ENCODE data around the gene FAM13A. TPM values are rescaled to one million over a fixed set of nuclear protein-coding genes. Genes with fewer than 3 reads are reported as not detected.

Gene FAM13A
- total and polyA plus RNA-seq, 2 donors (not counting 3 experiments of a cell fraction or from before 2014, with no cell fraction given) = 3.3 to 10.5 TPM

GRCh38 chr4:88953400-88953799 is 103.6 kb downstream of the FAM13A start:
- Histone ChIP-seq H3K27ac (ENCODE audit: insufficient read depth, low read depth, low read length) (no peak overlapping the region), H2AFZ (ENCODE audit: low read depth, low read length) (no peak overlapping the region), H3K4me2 (ENCODE audit: insufficient read depth, low read length) (no peak overlapping the region), H3K9me3 (replicated peaks; ENCODE audit: control insufficient read depth, insufficient read depth, low read length) (no peaks in the 10 kb centered on the region), H3K9me1 (replicated peaks; ENCODE audit: control insufficient read depth, extremely low read depth, insufficient read depth, low read length) (no peaks in the 10 kb centered on the region), H3K79me2 (ENCODE audit: control insufficient read depth, insufficient read depth, low read length) (no peaks in the 10 kb centered on the region), H3K4me1 (ENCODE audit: control insufficient read depth, extremely low read depth, insufficient read depth, low read length) (no peaks in the 10 kb centered on the region), H3K4me3 (replicated peaks in 1 of 3; ENCODE audit: insufficient read depth in 1 of 3, low read depth in 1 of 3, low read length in 3 of 3) (no peak overlapping the region), H3K27me3 (ENCODE audit: control insufficient read depth in 2 of 2, insufficient read depth in 2 of 2, low read length in 2 of 2) (no peaks in the 10 kb centered on the region), H4K20me1 (replicated peaks; ENCODE audit: control insufficient read depth, extremely low read depth, insufficient read depth, low read length) (no peaks in the 10 kb centered on the region), H3K9ac (replicated peaks; ENCODE audit: extremely low read depth, insufficient read depth, low read length) (no peak overlapping the region), H3K36me3 (ENCODE audit: control insufficient read depth in 2 of 2, extremely low read depth in 1 of 2, insufficient read depth in 2 of 2, low read length in 2 of 2) (no peaks in the 10 kb centered on the region)
- DNase-seq (ENCODE audit: low read depth, low spot score) = no peak
- intact Hi-C loops (cut with micrococcal nuclease) = no loop called here
- FAIRE-seq = no peak
- POLR2A ChIA-PET = no interaction called here
- TF ChIP-seq, protein P1, sequence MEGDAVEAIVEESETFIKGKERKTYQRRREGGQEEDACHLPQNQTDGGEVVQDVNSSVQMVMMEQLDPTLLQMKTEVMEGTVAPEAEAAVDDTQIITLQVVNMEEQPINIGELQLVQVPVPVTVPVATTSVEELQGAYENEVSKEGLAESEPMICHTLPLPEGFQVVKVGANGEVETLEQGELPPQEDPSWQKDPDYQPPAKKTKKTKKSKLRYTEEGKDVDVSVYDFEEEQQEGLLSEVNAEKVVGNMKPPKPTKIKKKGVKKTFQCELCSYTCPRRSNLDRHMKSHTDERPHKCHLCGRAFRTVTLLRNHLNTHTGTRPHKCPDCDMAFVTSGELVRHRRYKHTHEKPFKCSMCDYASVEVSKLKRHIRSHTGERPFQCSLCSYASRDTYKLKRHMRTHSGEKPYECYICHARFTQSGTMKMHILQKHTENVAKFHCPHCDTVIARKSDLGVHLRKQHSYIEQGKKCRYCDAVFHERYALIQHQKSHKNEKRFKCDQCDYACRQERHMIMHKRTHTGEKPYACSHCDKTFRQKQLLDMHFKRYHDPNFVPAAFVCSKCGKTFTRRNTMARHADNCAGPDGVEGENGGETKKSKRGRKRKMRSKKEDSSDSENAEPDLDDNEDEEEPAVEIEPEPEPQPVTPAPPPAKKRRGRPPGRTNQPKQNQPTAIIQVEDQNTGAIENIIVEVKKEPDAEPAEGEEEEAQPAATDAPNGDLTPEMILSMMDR (IDR thresholded peaks at IDR 0.05; ENCODE audit: extremely low read depth in 1 of 2, insufficient read depth in 1 of 2, low read depth in 1 of 2, low read length in 2 of 2) = no peak
- TF ChIP-seq POLR2AphosphoS5 (IDR thresholded peaks at IDR 0.05; ENCODE audit: insufficient read depth, low read depth, low read length) (no peak), EZH2 (IDR thresholded peaks at IDR 0.05; ENCODE audit: borderline replicate concordance, low read depth, low read length, severe bottlenecking) (no peak), JUN (IDR thresholded peaks at IDR 0.05; ENCODE audit: borderline replicate concordance, insufficient read depth, insufficient read length, low read depth) (no peak), FOS (IDR thresholded peaks at IDR 0.05; ENCODE audit: borderline replicate concordance, insufficient read depth, low read length) (no peak), MYC (IDR thresholded peaks at IDR 0.05; ENCODE audit: low read depth, low read length) (no peak), GATA2 (IDR thresholded peaks at IDR 0.05; ENCODE audit: insufficient read depth, insufficient read length, low read depth, low read length) (no peak), POLR2A (IDR thresholded peaks at IDR 0.05; ENCODE audit: low read depth, low read length) (no peak)
- TF ChIP-seq, protein P2, sequence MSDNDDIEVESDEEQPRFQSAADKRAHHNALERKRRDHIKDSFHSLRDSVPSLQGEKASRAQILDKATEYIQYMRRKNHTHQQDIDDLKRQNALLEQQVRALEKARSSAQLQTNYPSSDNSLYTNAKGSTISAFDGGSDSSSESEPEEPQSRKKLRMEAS (IDR thresholded peaks at IDR 0.05; ENCODE audit: insufficient read depth, insufficient read length) = no peak
- no TSS peak for BruUV-seq (replicated peaks)
- CTCF ChIA-PET = no interaction called here
- dilution Hi-C loops (cut with MboI; ENCODE audit: extremely low pct_ligation_motif_present, low sequenced_read_pairs) = no loop called here
